Fibroblast of lung (primary cell): ENCODE results near the gene BCAS2. TPM values are rescaled to one million over a fixed set of nuclear protein-coding genes. Genes with fewer than 3 reads are reported as not detected.

Experiments used
- DNase-seq, 2 donors: peaks; one replicate each; pipeline versions ENCODE4 v3.0.0 to v3.0.0-alpha.2; 2010; ENCODE audit warnings: low read depth in 2 of 2
- H2AFZ ChIP-seq: 2 replicates; pipeline ENCODE4 v1.5.1; 2012; ENCODE audit warnings: low read length, control low read depth, inconsistent platforms
- H3K27ac ChIP-seq: 2 replicates; pipeline ENCODE4 v1.5.1; 2011; ENCODE audit warnings: low read length, control low read depth; ENCODE audit not compliant: insufficient read depth
- H3K27me3 ChIP-seq: 2 replicates; pipeline ENCODE4 v1.5.1; 2011; ENCODE audit warnings: mild to moderate bottlenecking, low read length; ENCODE audit not compliant: control insufficient read depth, insufficient read depth
- H3K36me3 ChIP-seq: 2 replicates; pipeline ENCODE4 v1.5.1; 2011; ENCODE audit warnings: low read length; ENCODE audit not compliant: control insufficient read depth, insufficient read depth
- H3K4me1 ChIP-seq: 2 replicates; pipeline ENCODE4 v1.5.1; 2011; ENCODE audit warnings: low read length; ENCODE audit not compliant: control insufficient read depth, insufficient read depth; ENCODE audit errors: extremely low read depth
- H3K4me2 ChIP-seq: 2 replicates; pipeline ENCODE4 v1.5.1; 2011; ENCODE audit warnings: low read length, control low read depth; ENCODE audit not compliant: insufficient read depth; ENCODE audit errors: extremely low read depth
- H3K4me3 ChIP-seq, 4 experiments: fragments of 200-600 bp in 1 of 4; sonication (generic) in 1 of 4; replicated peaks in 1 of 4; 2 replicates each; pipeline ENCODE4 v1.5.1; 2011 to 2016; ENCODE audit warnings: low read length in 4 of 4, low read depth in 3 of 4, mild to moderate bottlenecking in 3 of 4, control low read depth in 2 of 4, inconsistent platforms in 1 of 4, mixed read lengths in 1 of 4; ENCODE audit not compliant: insufficient read depth in 1 of 4; ENCODE audit errors: control extremely low read depth in 1 of 4
- H3K79me2 ChIP-seq: 2 replicates; pipeline ENCODE4 v1.5.1; 2012; ENCODE audit warnings: mild to moderate bottlenecking, low read length, inconsistent platforms; ENCODE audit not compliant: control insufficient read depth, insufficient read depth
- H3K9ac ChIP-seq: 2 replicates; pipeline ENCODE4 v1.5.1; 2011; ENCODE audit warnings: mild to moderate bottlenecking, low read length, control low read depth; ENCODE audit not compliant: insufficient read depth
- H3K9me3 ChIP-seq: 2 replicates; pipeline ENCODE4 v1.5.1; 2012; ENCODE audit warnings: low read depth, low read length; ENCODE audit not compliant: control insufficient read depth, insufficient read depth
- H4K20me1 ChIP-seq: 2 replicates; pipeline ENCODE4 v1.5.1; 2011; ENCODE audit warnings: low read length; ENCODE audit not compliant: control insufficient read depth, insufficient read depth; ENCODE audit errors: extremely low read depth
- EZH2 ChIP-seq: IDR thresholded peaks from 2 replicates; pipeline ENCODE4 v1.5.1; 2012; ENCODE audit warnings: low read length, control low read depth, mild to moderate bottlenecking; ENCODE audit errors: missing control alignments
- polyA plus RNA-seq, 2 donors: library from polyadenylated mRNA; depleted of rRNA in 1 of 2; stranded (reverse) in 1 of 2; unstranded in 1 of 2; fragments of >200 nt; gene quantifications; 2 replicates each; pipeline ENCODE4 v1.2.1, GENCODE V29; 2011 to 2012; ENCODE audit warnings: missing spikeins in 1 of 2
- total RNA-seq: library from RNA; depleted of rRNA; stranded (reverse); fragments of >200 nt; gene quantifications from 2 replicates; pipeline ENCODE4 v1.2.1, GENCODE V29; 2014
- TF ChIP-seq, protein P1 (sequence below), 2 donors: IDR thresholded peaks in 1 of 2; conservative IDR thresholded peaks in 1 of 2; 1 replicate in 1 of 2; 2 replicates in 1 of 2; pipeline ENCODE4 v1.5.1; 2011 to 2012; ENCODE audit warnings: low read length in 2 of 2, control low read depth in 1 of 2, inconsistent platforms in 1 of 2, low read depth in 1 of 2, mild to moderate bottlenecking in 1 of 2

BCAS2 gene
- total and polyA plus RNA-seq, 2 donors (not counting 1 experiment from before 2014, with no cell fraction given), result 41.3 to 45.4 TPM

DNA sequence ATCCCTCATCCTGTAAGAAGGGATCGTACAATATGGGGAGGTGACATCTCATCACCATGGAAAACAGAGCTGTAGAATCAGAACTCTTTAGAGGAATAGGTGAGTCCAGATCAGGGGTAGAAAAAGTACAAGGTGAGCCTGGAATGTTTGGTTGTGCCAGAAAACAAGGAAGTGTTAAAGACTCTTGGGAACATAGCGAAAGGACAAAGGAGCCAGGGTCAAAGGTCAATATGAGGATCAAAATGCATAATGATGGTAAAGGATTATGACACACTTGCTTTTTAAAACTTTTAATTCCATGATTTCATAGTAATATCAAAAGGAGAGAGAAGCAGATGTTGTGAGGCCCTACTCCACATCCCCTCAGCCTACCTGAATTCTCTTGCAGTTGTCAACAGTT, 51.2 kb downstream of the BCAS2 start:
- no peak for DNase-seq
- Histone ChIP-seq H3K79me2 (no peaks in the 10 kb centered on the region), H3K4me1 (no peaks in the 10 kb centered on the region), H3K27me3 (no peaks in the 10 kb centered on the region), H3K9ac (no peak overlapping the region), H3K4me3 (no peak overlapping the region), H3K36me3 (no peaks in the 10 kb centered on the region), H3K4me2 (no peak overlapping the region), H3K27ac (no peak overlapping the region), H3K9me3 (no peaks in the 10 kb centered on the region), H4K20me1 (no peaks in the 10 kb centered on the region), H2AFZ (no peak overlapping the region)
- TF ChIP-seq EZH2, result no peak

DNA sequence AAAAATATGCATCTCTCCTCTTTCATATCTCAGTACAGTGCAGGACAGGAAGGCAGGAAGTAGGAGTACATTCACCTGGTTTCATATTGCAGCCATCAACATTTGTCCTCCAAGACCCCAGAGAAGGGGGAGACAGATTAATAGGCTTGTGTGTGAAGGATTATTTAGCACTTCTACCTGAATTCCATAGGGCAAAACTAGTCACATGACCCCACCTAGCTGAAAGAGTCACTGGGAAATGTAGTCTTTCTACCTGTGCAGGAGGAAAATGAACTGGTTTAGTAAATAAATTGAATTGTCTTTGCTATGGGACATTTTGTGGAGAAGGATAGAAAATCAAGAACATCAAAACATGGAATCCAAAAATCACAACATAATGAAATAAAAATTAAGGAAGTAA, 56.5 kb downstream of the BCAS2 start:
- TF ChIP-seq, protein P1, sequence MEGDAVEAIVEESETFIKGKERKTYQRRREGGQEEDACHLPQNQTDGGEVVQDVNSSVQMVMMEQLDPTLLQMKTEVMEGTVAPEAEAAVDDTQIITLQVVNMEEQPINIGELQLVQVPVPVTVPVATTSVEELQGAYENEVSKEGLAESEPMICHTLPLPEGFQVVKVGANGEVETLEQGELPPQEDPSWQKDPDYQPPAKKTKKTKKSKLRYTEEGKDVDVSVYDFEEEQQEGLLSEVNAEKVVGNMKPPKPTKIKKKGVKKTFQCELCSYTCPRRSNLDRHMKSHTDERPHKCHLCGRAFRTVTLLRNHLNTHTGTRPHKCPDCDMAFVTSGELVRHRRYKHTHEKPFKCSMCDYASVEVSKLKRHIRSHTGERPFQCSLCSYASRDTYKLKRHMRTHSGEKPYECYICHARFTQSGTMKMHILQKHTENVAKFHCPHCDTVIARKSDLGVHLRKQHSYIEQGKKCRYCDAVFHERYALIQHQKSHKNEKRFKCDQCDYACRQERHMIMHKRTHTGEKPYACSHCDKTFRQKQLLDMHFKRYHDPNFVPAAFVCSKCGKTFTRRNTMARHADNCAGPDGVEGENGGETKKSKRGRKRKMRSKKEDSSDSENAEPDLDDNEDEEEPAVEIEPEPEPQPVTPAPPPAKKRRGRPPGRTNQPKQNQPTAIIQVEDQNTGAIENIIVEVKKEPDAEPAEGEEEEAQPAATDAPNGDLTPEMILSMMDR (conservative IDR thresholded peaks at IDR 0.05 in 1 of 2, IDR thresholded peaks at IDR 0.05 in 1 of 2; ENCODE audit: low read depth in 1 of 2, low read length in 2 of 2), result no peak
- no peak for TF ChIP-seq EZH2
- Histone ChIP-seq H2AFZ (no peak overlapping the region), H4K20me1 (no peaks in the 10 kb centered on the region), H3K9me3 (no peaks in the 10 kb centered on the region), H3K4me2 (no peak overlapping the region), H3K9ac (no peak overlapping the region), H3K27me3 (no peaks in the 10 kb centered on the region), H3K79me2 (no peaks in the 10 kb centered on the region), H3K4me3 (no peak overlapping the region), H3K36me3 (no peaks in the 10 kb centered on the region), H3K27ac (no peak overlapping the region), H3K4me1 (no peaks in the 10 kb centered on the region)
- no peak for DNase-seq

DNA sequence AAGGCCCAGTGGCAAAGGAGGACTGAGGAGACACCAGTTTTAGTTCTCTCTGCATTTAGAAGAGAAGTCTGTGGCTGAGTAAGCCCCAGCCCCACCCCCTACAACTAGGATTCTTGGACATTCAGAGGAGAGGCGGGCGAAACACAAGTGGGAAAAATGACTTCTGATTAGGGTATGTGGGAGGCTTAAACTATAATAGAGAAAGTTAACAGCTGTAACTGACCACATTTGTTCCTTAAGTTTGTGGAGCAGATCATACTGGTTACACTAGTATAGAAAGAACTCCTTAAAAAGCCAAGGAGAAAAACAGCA, 59.2 kb downstream of the BCAS2 start:
- Histone ChIP-seq H3K27ac (no peak overlapping the region), H3K9ac (no peak overlapping the region), H3K36me3 (no peaks in the 10 kb centered on the region), H3K79me2 (no peaks in the 10 kb centered on the region), H4K20me1 (no peaks in the 10 kb centered on the region), H3K4me2 (no peak overlapping the region), H3K4me3 (no peak overlapping the region), H3K9me3 (no peaks in the 10 kb centered on the region), H3K4me1 (no peaks in the 10 kb centered on the region), H2AFZ (no peak overlapping the region), H3K27me3 (no peaks in the 10 kb centered on the region)
- DNase-seq, result peak in 1 of 2 donors; percentile 22
- TF ChIP-seq, protein P1 (conservative IDR thresholded peaks at IDR 0.05 in 1 of 2, IDR thresholded peaks at IDR 0.05 in 1 of 2; ENCODE audit: low read depth in 1 of 2, low read length in 2 of 2), result no peak
- no peak for TF ChIP-seq EZH2
